GM19372 (cell line): ENCODE results near the gene ZBTB46.
"Not testable (repeated sequence)": the region's sequence is repeated elsewhere in the genome, so short reads cannot be mapped to it uniquely, and the experiment has no call there.

Experiments used
- ATAC-seq: cut with Tn5 transposase; IDR thresholded peaks from one replicate; pipeline ENCODE4 v1.9.1; 2021; ENCODE audit warnings: mild to moderate bottlenecking, low read depth, moderate library complexity; ENCODE audit not compliant: unreplicated experiment

Gene ZBTB46

GRCh38 chr20:63859166-63859699 lies 28.2 kb upstream of the ZBTB46 start:
- no peak for ATAC-seq

- ATAC-seq: no peak
These were observed 27.5 kb upstream of the ZBTB46 start for GRCh38 chr20:63858393-63859165.

GRCh38 chr20:63857764-63858392 lies 26.8 kb upstream of the ZBTB46 start:
- no peak for ATAC-seq

- no peak for ATAC-seq
These were observed 25.0 kb upstream of the ZBTB46 start for GRCh38 chr20:63856098-63856511.

- no peak for ATAC-seq
These were observed 24.5 kb upstream of the ZBTB46 start for GRCh38 chr20:63855363-63856097.

GRCh38 chr20:63854766-63855362 lies 23.8 kb upstream of the ZBTB46 start:
- no peak for ATAC-seq

GRCh38 chr20:63854069-63854765 lies 23.2 kb upstream of the ZBTB46 start:
- ATAC-seq: no peak

GRCh38 chr20:63853733-63854068 lies 22.6 kb upstream of the ZBTB46 start:
- not testable (repeated sequence) for ATAC-seq

GRCh38 chr20:63851548-63851943 lies 20.5 kb upstream of the ZBTB46 start:
- not testable (repeated sequence) for ATAC-seq

GRCh38 chr20:63850689-63851547 lies 19.9 kb upstream of the ZBTB46 start:
- peak; percentile 72 for ATAC-seq

- ATAC-seq: no peak
These were observed 17.2 kb upstream of the ZBTB46 start for GRCh38 chr20:63848003-63848911.

- no peak for ATAC-seq
These were observed 16.4 kb upstream of the ZBTB46 start for GRCh38 chr20:63847237-63848002.

GRCh38 chr20:63846888-63847236 lies 15.8 kb upstream of the ZBTB46 start:
- no peak for ATAC-seq

- ATAC-seq: no peak
These were observed 15.2 kb upstream of the ZBTB46 start for GRCh38 chr20:63846128-63846771.

GRCh38 chr20:63844511-63844991 lies 13.5 kb upstream of the ZBTB46 start:
- no peak for ATAC-seq

- ATAC-seq: no peak
These were observed 12.7 kb upstream of the ZBTB46 start for GRCh38 chr20:63843778-63844177.

GRCh38 chr20:63843222-63843621 lies 12.2 kb upstream of the ZBTB46 start:
- ATAC-seq: no peak
